OCI-LY7 (cell line): ENCODE measurements around the gene TMPRSS7. TPM values are rescaled to one million over a fixed set of nuclear protein-coding genes. Genes with fewer than 3 reads are reported as not detected.

ENCODE experiments used
- BruUV-seq: library from RNA; stranded (reverse); fragments of 400-500 nt; replicated peaks from 2 replicates; lab custom pipeline; 2021; lab: Mats Ljungman, UMichigan
- CTCF ChIA-PET: fragments of 300-600 bp; sonication (Branson Sonifier 250); formaldehyde crosslinking; loops from one replicate; lab custom pipeline; 2022; ENCODE audit warnings: antibody characterized with exemption; ENCODE audit not compliant: unreplicated experiment; lab: Charles Lee
- POLR2A ChIA-PET: fragments of 300-600 bp; sonication (Branson Sonifier 250); formaldehyde crosslinking; loops from one replicate; lab custom pipeline; 2022; ENCODE audit warnings: antibody characterized with exemption; lab: Charles Lee
- DNase-seq: peaks from one replicate; pipeline ENCODE4 v3.0.0-alpha.2; 2015; ENCODE audit warnings: low spot score
- H2AFZ ChIP-seq: fragments of 200-600 bp; sonication (generic), shearing (Covaris generic); 2 replicates; pipeline ENCODE4 v1.6.1; 2014; ENCODE audit warnings: mild to moderate bottlenecking, antibody characterized with exemption, low read length, moderate library complexity
- H3K27ac ChIP-seq: fragments of 200-600 bp; sonication (generic); 2 replicates; pipeline ENCODE4 v1.5.1; 2014; ENCODE audit warnings: mixed run types, low read depth, mild to moderate bottlenecking, moderate library complexity, low read length, inconsistent platforms; ENCODE audit not compliant: poor library complexity, severe bottlenecking
- H3K36me3 ChIP-seq: fragments of 200-600 bp; sonication (generic); 2 replicates; pipeline ENCODE4 v1.6.1; 2014; ENCODE audit warnings: mild to moderate bottlenecking, antibody characterized with exemption, low read length, moderate library complexity, mixed read lengths; ENCODE audit not compliant: insufficient read depth
- H3K4me1 ChIP-seq: fragments of 200-600 bp; sonication (generic); 2 replicates; pipeline ENCODE4 v1.5.1; 2014; ENCODE audit warnings: mild to moderate bottlenecking, low read length; ENCODE audit not compliant: insufficient read depth, poor library complexity, severe bottlenecking
- H3K4me2 ChIP-seq: fragments of 200-600 bp; sonication (generic); 2 replicates; pipeline ENCODE4 v1.6.1; 2014; ENCODE audit warnings: mild to moderate bottlenecking, low read length
- H3K4me3 ChIP-seq: fragments of 200-600 bp; sonication (generic); 2 replicates; pipeline ENCODE4 v1.5.1; 2014; ENCODE audit warnings: mild to moderate bottlenecking, low read depth, low read length; ENCODE audit not compliant: poor library complexity, severe bottlenecking
- H3K79me2 ChIP-seq: fragments of 200-600 bp; sonication (generic); 2 replicates; pipeline ENCODE4 v1.6.1; 2016; ENCODE audit warnings: low read depth, mild to moderate bottlenecking, low read length, moderate library complexity, mixed read lengths; ENCODE audit not compliant: insufficient read depth
- H3K9me2 ChIP-seq: fragments of 200-600 bp; sonication (generic); 2 replicates; pipeline ENCODE4 v1.6.1; 2016; ENCODE audit warnings: mild to moderate bottlenecking, low read length, mixed read lengths; ENCODE audit not compliant: insufficient read depth
- H3K9me3 ChIP-seq: fragments of 200-600 bp; sonication (generic); 2 replicates; pipeline ENCODE4 v1.6.1; 2014; ENCODE audit warnings: mild to moderate bottlenecking, mixed run types, low read length, mixed read lengths
- H4K20me1 ChIP-seq: fragments of 200-600 bp; sonication (generic); 2 replicates; pipeline ENCODE4 v1.6.1; 2014; ENCODE audit warnings: mild to moderate bottlenecking, antibody characterized with exemption, low read length, moderate library complexity, mixed read lengths; ENCODE audit not compliant: insufficient read depth
- CTCF ChIP-seq: fragments of 200-600 bp; sonication (generic); conservative IDR thresholded peaks from 2 replicates; pipeline ENCODE4 v1.5.1; 2014; ENCODE audit warnings: mild to moderate bottlenecking, antibody characterized with exemption, low read length, moderate library complexity, mixed read lengths
- EZH2phosphoT487 ChIP-seq: fragments of 200-600 bp; sonication (generic); IDR thresholded peaks from 2 replicates; pipeline ENCODE4 v1.6.1; 2018; ENCODE audit warnings: low read depth, borderline replicate concordance, mild to moderate bottlenecking, mixed run types, antibody characterized with exemption, low read length, moderate library complexity, mixed read lengths
- intact Hi-C: fragments of 100-400 bp; cut with micrococcal nuclease; formaldehyde crosslinking; loops from one replicate; pipeline ENCODE4 v1.10.0; 2022; ENCODE audit not compliant: unreplicated experiment
- total RNA-seq, 2 experiments: library from RNA; depleted of rRNA in 1 of 2; stranded (reverse); fragments of >200 nt in 1 of 2; shearing (Covaris generic) in 1 of 2; gene quantifications; 2 replicates each; pipeline ENCODE4 v1.2.3, GENCODE V29; 2014 to 2022

Gene TMPRSS7
- total RNA-seq, 2 experiments from 2014 or later = not detected

DNA sequence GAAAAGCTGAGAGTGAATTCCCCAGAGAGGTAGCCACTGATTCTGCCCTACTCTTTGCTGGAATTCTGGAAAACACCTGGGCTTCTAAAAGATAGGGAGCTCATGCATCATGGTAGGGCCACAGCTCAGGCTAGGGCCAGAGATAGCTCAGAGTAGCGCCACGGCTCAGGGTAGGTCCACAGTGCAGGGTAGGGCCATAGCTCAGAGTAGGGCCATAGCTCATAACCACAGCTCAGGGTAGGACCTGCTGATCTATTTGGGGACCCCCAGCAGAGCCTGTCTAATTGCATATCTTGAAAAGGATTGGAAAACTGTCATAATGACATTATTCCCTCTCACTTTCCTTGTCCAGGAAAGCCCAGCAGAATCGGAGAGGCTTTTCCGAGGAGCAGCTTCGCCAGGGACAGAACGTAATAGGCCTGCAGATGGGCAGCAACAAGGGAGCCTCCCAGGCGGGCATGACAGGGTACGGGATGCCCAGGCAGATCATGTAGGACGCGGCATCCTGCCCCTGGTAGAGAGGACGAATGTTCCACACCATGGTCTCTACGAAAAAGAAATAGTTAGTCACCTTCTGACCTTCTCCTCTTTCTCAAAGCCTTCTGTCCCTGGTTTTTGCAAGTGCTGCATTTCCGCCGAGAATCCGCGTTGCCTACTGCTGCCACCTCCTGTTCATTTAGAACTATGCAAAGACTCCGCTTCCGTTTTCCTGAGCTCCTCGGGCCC lies 21.3 kb upstream of the TMPRSS7 start:
- Histone ChIP-seq H3K4me3 (no peak overlapping the region), H3K27ac (no peak overlapping the region), H3K36me3 (no peaks in the 10 kb centered on the region), H4K20me1 (no peaks in the 10 kb centered on the region), H3K4me2 (no peak overlapping the region), H3K9me3 (no peaks in the 10 kb centered on the region), H3K4me1 (no peaks in the 10 kb centered on the region), H2AFZ (peak overlapping the region; percentile 4; the same call in 1 of the 2 replicates), H3K79me2 (no peaks in the 10 kb centered on the region), H3K9me2 (no peaks in the 10 kb centered on the region)
- BruUV-seq = no TSS peak
- intact Hi-C loops = no loop called here
- peak; percentile 58 for DNase-seq
- ChIA-PET POLR2A (interaction anchor here (0.5 to 1.5 kb wide), 7 partner anchors 10 to 1592 kb away, joined by 3 to 6 read pairs (median 3); partner anchors contain the start of genes ABHD10 and TAGLN3), CTCF (interaction anchor here (0.5 to 1.6 kb wide), 7 partner anchors 10 to 396 kb away, joined by 3 to 6 read pairs (median 3); no protein-coding TSS in a partner anchor)
- peak; percentile 78 for TF ChIP-seq CTCF
- TF ChIP-seq EZH2phosphoT487 = no peak

- H3K4me3 ChIP-seq = no peak overlapping the region
- POLR2A ChIA-PET = interaction anchor here (1.2 to 1.5 kb wide), 4 partner anchors 10 to 153 kb away, joined by 3 to 6 read pairs (median 4); partner anchors contain the start of gene ABHD10
- no peak overlapping the region for H3K4me2 ChIP-seq
- no peaks in the 10 kb centered on the region for H3K9me2 ChIP-seq
- CTCF ChIA-PET = interaction anchor here (0.5 to 1.6 kb wide), 6 partner anchors 11 to 396 kb away, joined by 3 to 6 read pairs (median 3); no protein-coding TSS in a partner anchor
- no peak overlapping the region for H3K27ac ChIP-seq
- H3K4me1 ChIP-seq = no peaks in the 10 kb centered on the region
- TF ChIP-seq EZH2phosphoT487 = no peak
- peak; percentile 47 for TF ChIP-seq CTCF
- H2AFZ ChIP-seq = peak overlapping the region; percentile 4; the same call in 1 of the 2 replicates
- H3K9me3 ChIP-seq = no peaks in the 10 kb centered on the region
- no peaks in the 10 kb centered on the region for H3K79me2 ChIP-seq
- intact Hi-C loops = no loop called here
- no TSS peak for BruUV-seq
- H4K20me1 ChIP-seq = no peaks in the 10 kb centered on the region
- H3K36me3 ChIP-seq = no peaks in the 10 kb centered on the region
- DNase-seq = no peak
Observed at GRCh38 chr3:112013784-112014143, 20.8 kb upstream of the TMPRSS7 start.

- ChIA-PET POLR2A (interaction anchor here (1.0 to 1.2 kb wide), 2 partner anchors 10 to 15 kb away, joined by 3 to 5 read pairs; no protein-coding TSS in a partner anchor), CTCF (no interaction called here)
- H3K9me3 ChIP-seq = no peaks in the 10 kb centered on the region
- no peak for DNase-seq
- H3K4me2 ChIP-seq = no peak overlapping the region
- H3K4me1 ChIP-seq = no peaks in the 10 kb centered on the region
- intact Hi-C loops = no loop called here
- no peak overlapping the region for H3K27ac ChIP-seq
- no peaks in the 10 kb centered on the region for H3K9me2 ChIP-seq
- H3K79me2 ChIP-seq = no peaks in the 10 kb centered on the region
- no peak for TF ChIP-seq CTCF
- TF ChIP-seq EZH2phosphoT487 = no peak
- no peaks in the 10 kb centered on the region for H4K20me1 ChIP-seq
- no peaks in the 10 kb centered on the region for H3K36me3 ChIP-seq
- H2AFZ ChIP-seq = no peak overlapping the region
- no TSS peak for BruUV-seq
- H3K4me3 ChIP-seq = no peak overlapping the region
Observed at GRCh38 chr3:112017091-112017490, 17.4 kb upstream of the TMPRSS7 start.
